ENCODE results near the gene SYNGR3. TPM values are rescaled to one million over a fixed set of nuclear protein-coding genes. Genes with fewer than 3 reads are reported as not detected.

Gene SYNGR3
- total RNA-seq, 2 experiments from 2014 or later, result 1.3 to 1.9 TPM

GRCh38 chr16:1983544-1984346 is 6.0 kb upstream of the SYNGR3 start, which contains the start of gene GFER:
Gene GFER (plus strand): TSS chr16:1984193. CDS start chr16:1984219, 26 bp downstream.
- Mint-ChIP-seq H3K27ac (peak within 1 kb of the TSS; percentile 74), H3K27me3 (peaks cover 37% of the 10 kb centered on the region), H3K36me3 (ENCODE audit: low read depth) (peaks cover 6% of the 10 kb centered on the region), H3K4me1 (peaks cover 18% of the 10 kb centered on the region), H3K9me3 (no peaks in the 10 kb centered on the region), H3K4me3 (peak within 1 kb of the TSS; percentile 80)
- peak; percentile 64 for DNase-seq
- POLR2A ChIA-PET, result interaction anchor here (0.6 kb wide), 1 partner anchor 19 kb away, joined by 4 read pairs; the partner anchor contains the start of gene RPS2
- CTCF ChIA-PET, result interaction anchor here (1.0 to 1.4 kb wide), 3 partner anchors 11 to 19 kb away, joined by 3 to 7 read pairs (median 4); partner anchors contain the start of gene RPS2

- H3K9me3 Mint-ChIP-seq, result no peaks in the 10 kb centered on the region
- H3K27me3 Mint-ChIP-seq, result peaks cover 45% of the 10 kb centered on the region
- H3K4me1 Mint-ChIP-seq, result peaks cover 21% of the 10 kb centered on the region
- ChIA-PET CTCF (interaction anchor here (1.0 to 1.4 kb wide), 3 partner anchors 10 to 20 kb away, joined by 3 to 7 read pairs (median 4); partner anchors contain the start of gene RPS2), POLR2A (interaction anchor here (0.6 kb wide), 1 partner anchor 20 kb away, joined by 4 read pairs; the partner anchor contains the start of gene RPS2)
- H3K4me3 Mint-ChIP-seq, result peak overlapping the region; percentile 80
- no peak for DNase-seq
- H3K27ac Mint-ChIP-seq, result peak overlapping the region; percentile 74
- H3K36me3 Mint-ChIP-seq (ENCODE audit: low read depth), result peaks cover 4% of the 10 kb centered on the region
Observed at GRCh38 chr16:1984347-1985225, 5.2 kb upstream of the SYNGR3 start.

GRCh38 chr16:1985466-1986150 is 4.2 kb upstream of the SYNGR3 start:
- DNase-seq, result no peak
- CTCF ChIA-PET, result interaction anchor here (1.3 kb wide), 1 partner anchor 18 kb away, joined by 3 read pairs; no protein-coding TSS in a partner anchor
- POLR2A ChIA-PET, result no interaction called here
- H3K9me3 Mint-ChIP-seq, result no peaks in the 10 kb centered on the region
- peaks cover 21% of the 10 kb centered on the region for H3K4me1 Mint-ChIP-seq
- peak overlapping the region; percentile 80 for H3K4me3 Mint-ChIP-seq
- H3K36me3 Mint-ChIP-seq (ENCODE audit: low read depth), result peaks cover 4% of the 10 kb centered on the region
- peaks cover 39% of the 10 kb centered on the region for H3K27me3 Mint-ChIP-seq
- peak overlapping the region; percentile 74 for H3K27ac Mint-ChIP-seq

- Mint-ChIP-seq H3K27ac (no peak overlapping the region), H3K4me1 (peaks cover 29% of the 10 kb centered on the region), H3K4me3 (no peak overlapping the region), H3K9me3 (no peaks in the 10 kb centered on the region), H3K27me3 (peaks cover 32% of the 10 kb centered on the region), H3K36me3 (ENCODE audit: low read depth) (peaks cover 4% of the 10 kb centered on the region)
- DNase-seq, result no peak
- CTCF ChIA-PET, result interaction anchor here (0.6 to 1.5 kb wide), 2 partner anchors 17 to 920 kb away, joined by 3 to 4 read pairs; no protein-coding TSS in a partner anchor
- POLR2A ChIA-PET, result no interaction called here
Observed at GRCh38 chr16:1987198-1987597, 2.6 kb upstream of the SYNGR3 start.

- H3K27ac Mint-ChIP-seq, result no peak overlapping the region
- CTCF ChIA-PET, result interaction anchor here (1.5 kb wide), 1 partner anchor 14 kb away, joined by 3 read pairs; no protein-coding TSS in a partner anchor
- H3K36me3 Mint-ChIP-seq (ENCODE audit: low read depth), result peaks cover 4% of the 10 kb centered on the region
- no peaks in the 10 kb centered on the region for H3K9me3 Mint-ChIP-seq
- POLR2A ChIA-PET, result no interaction called here
- peaks cover 23% of the 10 kb centered on the region for H3K4me1 Mint-ChIP-seq
- no peak for DNase-seq
- peaks cover 21% of the 10 kb centered on the region for H3K27me3 Mint-ChIP-seq
- no peak overlapping the region for H3K4me3 Mint-ChIP-seq
Observed at GRCh38 chr16:1990101-1990350, 256 bp downstream of the SYNGR3 start.

- H3K27me3 Mint-ChIP-seq, result peaks cover 21% of the 10 kb centered on the region
- no peak for DNase-seq
- no peaks in the 10 kb centered on the region for H3K9me3 Mint-ChIP-seq
- H3K4me3 Mint-ChIP-seq, result peak overlapping the region; percentile 61
- ChIA-PET POLR2A (no interaction called here), CTCF (interaction anchor here (1.5 kb wide), 1 partner anchor 13 kb away, joined by 3 read pairs; no protein-coding TSS in a partner anchor)
- H3K27ac Mint-ChIP-seq, result peak overlapping the region; percentile 80
- peaks cover 4% of the 10 kb centered on the region for H3K36me3 Mint-ChIP-seq (ENCODE audit: low read depth)
- peaks cover 20% of the 10 kb centered on the region for H3K4me1 Mint-ChIP-seq
Observed at GRCh38 chr16:1990351-1991134, 773 bp downstream of the SYNGR3 start.

- H3K27me3 Mint-ChIP-seq, result peaks cover 21% of the 10 kb centered on the region
- H3K4me3 Mint-ChIP-seq, result peak overlapping the region; percentile 61
- ChIA-PET POLR2A (interaction anchor here (0.6 to 1.4 kb wide), 2 partner anchors 149 to 164 kb away, joined by 3 read pairs; partner anchors contain the start of gene TRAF7), CTCF (interaction anchor here (1.5 kb wide), 1 partner anchor 13 kb away, joined by 3 read pairs; no protein-coding TSS in a partner anchor)
- no peaks in the 10 kb centered on the region for H3K9me3 Mint-ChIP-seq
- DNase-seq, result peak; percentile 49
- H3K36me3 Mint-ChIP-seq (ENCODE audit: low read depth), result peaks cover 4% of the 10 kb centered on the region
- H3K4me1 Mint-ChIP-seq, result peaks cover 21% of the 10 kb centered on the region
- H3K27ac Mint-ChIP-seq, result peak overlapping the region; percentile 80
Observed at GRCh38 chr16:1991135-1991551, 1.4 kb downstream of the SYNGR3 start.

GRCh38 chr16:1991588-1991947 is 1.8 kb downstream of the SYNGR3 start:
- no peak for DNase-seq
- H3K36me3 Mint-ChIP-seq (ENCODE audit: low read depth), result peaks cover 3% of the 10 kb centered on the region
- CTCF ChIA-PET, result interaction anchor here (0.6 to 5.0 kb wide), 3 partner anchors 12 to 149 kb away, joined by 3 to 36 read pairs (median 3); no protein-coding TSS in a partner anchor

GRCh38 chr16:1991948-1992703 is 2.4 kb downstream of the SYNGR3 start:
- Mint-ChIP-seq H3K4me3 (peak overlapping the region; percentile 40), H3K9me3 (no peaks in the 10 kb centered on the region), H3K27me3 (peaks cover 21% of the 10 kb centered on the region), H3K4me1 (peaks cover 26% of the 10 kb centered on the region), H3K27ac (peak overlapping the region; percentile 13), H3K36me3 (ENCODE audit: low read depth) (no peaks in the 10 kb centered on the region)
- ChIA-PET POLR2A (interaction anchor here (1.4 kb wide), 1 partner anchor 163 kb away, joined by 3 read pairs; the partner anchor contains the start of gene TRAF7), CTCF (interaction anchor here (0.6 to 5.0 kb wide), 2 partner anchors 12 to 148 kb away, joined by 3 to 36 read pairs; no protein-coding TSS in a partner anchor)
- peak; percentile 98 for DNase-seq

More at GRCh38 chr16:1991588-1991947, 1.8 kb downstream of the SYNGR3 start:
- no peaks in the 10 kb centered on the region for H3K9me3 Mint-ChIP-seq
- peaks cover 21% of the 10 kb centered on the region for H3K27me3 Mint-ChIP-seq
- H3K4me1 Mint-ChIP-seq, result peaks cover 23% of the 10 kb centered on the region
- H3K4me3 Mint-ChIP-seq, result peak overlapping the region; percentile 61
- peak overlapping the region; percentile 80 for H3K27ac Mint-ChIP-seq
- POLR2A ChIA-PET, result interaction anchor here (0.6 to 1.4 kb wide), 2 partner anchors 149 to 164 kb away, joined by 3 read pairs; partner anchors contain the start of gene TRAF7

GRCh38 chr16:1992704-1993317 is 3.0 kb downstream of the SYNGR3 start:
- peaks cover 3% of the 10 kb centered on the region for H3K36me3 Mint-ChIP-seq (ENCODE audit: low read depth)
- H3K27me3 Mint-ChIP-seq, result peaks cover 21% of the 10 kb centered on the region
- H3K4me1 Mint-ChIP-seq, result peaks cover 26% of the 10 kb centered on the region
- no peak overlapping the region for H3K4me3 Mint-ChIP-seq
- POLR2A ChIA-PET, result interaction anchor here (1.4 kb wide), 1 partner anchor 163 kb away, joined by 3 read pairs; the partner anchor contains the start of gene TRAF7
- CTCF ChIA-PET, result interaction anchor here (0.9 to 5.0 kb wide), 2 partner anchors 12 to 30 kb away, joined by 3 to 36 read pairs; no protein-coding TSS in a partner anchor
- DNase-seq, result no peak
- H3K27ac Mint-ChIP-seq, result no peak overlapping the region
- no peaks in the 10 kb centered on the region for H3K9me3 Mint-ChIP-seq

Measured in activated CD4-positive, alpha-beta T cell treated with anti-CD3 and anti-CD28 coated beads, Interleukin-2, amount 10 ng/mL, durations not matched to agents 7 days and 5 days (primary cell).